ENCODE data around the gene SLC39A1.

Gene SLC39A1

DNA sequence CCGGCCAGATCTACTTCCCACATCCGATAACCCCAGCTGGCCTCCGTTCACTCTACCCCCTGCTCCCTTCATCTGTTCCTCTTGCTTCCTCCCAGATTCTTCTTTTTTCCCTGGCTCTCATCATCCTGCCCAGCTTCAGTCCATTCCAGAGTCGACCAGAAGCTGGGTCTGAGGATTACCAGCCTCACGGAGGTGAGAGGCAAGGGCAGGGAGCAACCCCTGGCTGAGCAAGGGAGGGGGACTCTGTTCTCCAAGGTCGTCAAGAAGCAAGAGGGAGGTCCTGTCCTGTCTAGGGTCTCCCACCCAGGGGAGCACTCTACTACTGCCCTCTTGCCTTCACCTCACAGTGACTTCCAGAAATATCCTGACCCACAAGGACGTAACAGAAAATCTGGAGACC lies 10.2 kb upstream of the SLC39A1 start:
- no peak for DNase-seq (ENCODE audit: low read depth)
- TF ChIP-seq, protein P1, sequence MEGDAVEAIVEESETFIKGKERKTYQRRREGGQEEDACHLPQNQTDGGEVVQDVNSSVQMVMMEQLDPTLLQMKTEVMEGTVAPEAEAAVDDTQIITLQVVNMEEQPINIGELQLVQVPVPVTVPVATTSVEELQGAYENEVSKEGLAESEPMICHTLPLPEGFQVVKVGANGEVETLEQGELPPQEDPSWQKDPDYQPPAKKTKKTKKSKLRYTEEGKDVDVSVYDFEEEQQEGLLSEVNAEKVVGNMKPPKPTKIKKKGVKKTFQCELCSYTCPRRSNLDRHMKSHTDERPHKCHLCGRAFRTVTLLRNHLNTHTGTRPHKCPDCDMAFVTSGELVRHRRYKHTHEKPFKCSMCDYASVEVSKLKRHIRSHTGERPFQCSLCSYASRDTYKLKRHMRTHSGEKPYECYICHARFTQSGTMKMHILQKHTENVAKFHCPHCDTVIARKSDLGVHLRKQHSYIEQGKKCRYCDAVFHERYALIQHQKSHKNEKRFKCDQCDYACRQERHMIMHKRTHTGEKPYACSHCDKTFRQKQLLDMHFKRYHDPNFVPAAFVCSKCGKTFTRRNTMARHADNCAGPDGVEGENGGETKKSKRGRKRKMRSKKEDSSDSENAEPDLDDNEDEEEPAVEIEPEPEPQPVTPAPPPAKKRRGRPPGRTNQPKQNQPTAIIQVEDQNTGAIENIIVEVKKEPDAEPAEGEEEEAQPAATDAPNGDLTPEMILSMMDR (IDR thresholded peaks at IDR 0.05; ENCODE audit: control insufficient read depth, insufficient read depth, low read depth, low read length, missing control alignments): no peak
- no peak overlapping the region for H3K4me3 ChIP-seq (ENCODE audit: control insufficient read depth, low read depth, low read length)

DNA sequence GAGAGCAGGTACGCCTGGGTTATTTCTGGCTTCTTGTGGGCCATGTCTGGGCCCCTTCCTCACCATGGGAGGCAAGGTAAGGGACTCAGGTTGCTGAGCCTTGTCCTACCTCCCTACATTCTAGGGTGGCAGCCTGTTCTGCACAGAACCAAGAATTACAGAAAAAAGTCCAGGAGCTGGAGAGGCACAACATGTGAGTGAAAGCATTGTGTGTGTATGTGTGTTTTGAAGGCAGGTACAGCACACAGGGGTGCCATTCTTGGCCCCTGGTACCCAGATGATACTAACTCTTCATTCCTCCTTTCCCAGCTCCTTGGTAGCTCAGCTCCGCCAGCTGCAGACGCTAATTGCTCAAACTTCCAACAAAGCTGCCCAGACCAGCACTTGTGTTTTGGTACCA lies 9.7 kb upstream of the SLC39A1 start:
- DNase-seq (ENCODE audit: low read depth): no peak
- TF ChIP-seq, protein P1 (IDR thresholded peaks at IDR 0.05; ENCODE audit: control insufficient read depth, insufficient read depth, low read depth, low read length, missing control alignments): no peak
- no peak overlapping the region for H3K4me3 ChIP-seq (ENCODE audit: control insufficient read depth, low read depth, low read length)

DNA sequence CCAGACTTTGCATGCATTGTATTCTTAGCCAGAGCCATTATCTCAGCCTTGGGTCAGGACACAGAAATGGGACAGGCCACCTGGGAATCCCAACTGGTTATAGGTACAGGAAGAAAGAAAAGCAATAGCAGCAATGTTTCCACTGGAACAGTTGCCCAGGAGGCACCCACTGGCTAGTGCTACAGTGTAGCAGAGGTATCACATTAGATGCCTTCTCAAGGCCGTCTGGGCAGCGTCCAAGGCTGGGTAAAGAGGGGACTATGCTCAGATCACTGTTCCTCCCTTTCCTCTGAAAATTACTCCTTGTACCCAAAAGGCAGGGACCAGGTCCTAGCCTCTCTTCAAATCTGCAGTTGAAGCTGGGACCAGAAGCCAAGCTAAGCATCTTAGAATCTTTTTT lies 7.0 kb upstream of the SLC39A1 start:
- H3K4me3 ChIP-seq (ENCODE audit: control insufficient read depth, low read depth, low read length): no peak overlapping the region
- TF ChIP-seq, protein P1 (IDR thresholded peaks at IDR 0.05; ENCODE audit: control insufficient read depth, insufficient read depth, low read depth, low read length, missing control alignments): no peak
- DNase-seq (ENCODE audit: low read depth): no peak

DNA sequence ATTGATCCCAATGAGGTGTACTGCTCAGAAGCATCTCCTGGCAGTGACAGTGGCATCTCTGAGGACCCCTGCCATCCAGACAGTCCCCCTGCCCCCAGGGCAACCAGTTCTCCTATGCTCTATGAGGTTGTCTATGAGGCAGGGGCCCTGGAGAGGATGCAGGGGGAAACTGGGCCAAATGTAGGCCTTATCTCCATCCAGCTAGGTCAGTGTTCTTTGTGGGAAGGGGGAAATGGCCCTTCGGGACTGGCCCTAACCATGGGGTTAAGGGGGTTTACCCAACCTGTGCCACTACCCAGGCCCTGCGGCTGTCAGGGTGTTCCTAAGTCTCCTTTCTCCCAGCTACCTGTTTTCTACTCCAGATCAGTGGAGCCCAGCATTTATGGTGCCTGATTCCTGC lies 5.6 kb upstream of the SLC39A1 start:
- H3K4me3 ChIP-seq (ENCODE audit: control insufficient read depth, low read depth, low read length): no peak overlapping the region
- TF ChIP-seq, protein P1 (IDR thresholded peaks at IDR 0.05; ENCODE audit: control insufficient read depth, insufficient read depth, low read depth, low read length, missing control alignments): no peak
- no peak for DNase-seq (ENCODE audit: low read depth)

DNA sequence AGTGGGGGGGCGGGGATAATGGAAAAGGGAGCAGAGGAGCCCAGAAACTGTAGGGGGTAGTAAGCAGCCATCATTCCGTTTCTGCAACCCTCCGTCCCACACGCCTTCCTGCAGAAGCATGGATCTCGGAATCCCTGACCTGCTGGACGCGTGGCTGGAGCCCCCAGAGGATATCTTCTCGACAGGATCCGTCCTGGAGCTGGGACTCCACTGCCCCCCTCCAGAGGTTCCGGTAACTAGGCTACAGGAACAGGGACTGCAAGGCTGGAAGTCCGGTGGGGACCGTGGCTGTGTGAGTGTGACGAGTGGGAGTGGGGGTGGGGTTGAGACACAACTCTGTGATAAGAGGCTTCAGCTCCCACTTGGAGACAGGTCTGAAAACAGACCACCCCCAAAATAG lies 5.1 kb upstream of the SLC39A1 start:
- peak overlapping the region; percentile 62 for H3K4me3 ChIP-seq (ENCODE audit: control insufficient read depth, low read depth, low read length)
- TF ChIP-seq, protein P1 (IDR thresholded peaks at IDR 0.05; ENCODE audit: control insufficient read depth, insufficient read depth, low read depth, low read length, missing control alignments): no peak
- DNase-seq (ENCODE audit: low read depth): no peak

DNA sequence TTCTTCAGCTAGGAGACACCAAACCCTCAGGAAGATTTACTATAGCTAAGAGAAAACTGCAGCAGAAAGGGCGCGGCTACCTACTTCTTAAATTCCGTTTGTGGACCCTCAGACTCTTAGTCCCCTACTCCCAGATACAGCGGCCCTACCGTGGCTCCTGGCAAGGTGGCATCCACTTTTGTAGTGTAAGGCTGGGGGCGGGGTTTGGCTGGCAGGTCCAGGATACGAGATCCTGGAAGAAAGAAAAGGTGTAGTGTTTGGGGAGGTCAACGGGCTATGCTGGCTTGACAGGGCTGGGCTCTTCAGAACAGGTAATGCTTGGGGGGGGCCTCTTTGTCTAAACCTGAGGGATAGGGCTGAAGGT lies 4.6 kb upstream of the SLC39A1 start:
- TF ChIP-seq, protein P1 (IDR thresholded peaks at IDR 0.05; ENCODE audit: control insufficient read depth, insufficient read depth, low read depth, low read length, missing control alignments): no peak
- peak overlapping the region; percentile 62 for H3K4me3 ChIP-seq (ENCODE audit: control insufficient read depth, low read depth, low read length)
- DNase-seq (ENCODE audit: low read depth): no peak

Data from AG09309 (cell line).